GM21528 (cell line): ENCODE measurements around the gene TALDO1.
"Not testable (repeated sequence)": the region's sequence is repeated elsewhere in the genome, so short reads cannot be mapped to it uniquely, and the experiment has no call there.

Source experiments
- ATAC-seq: cut with Tn5 transposase; IDR thresholded peaks from one replicate; pipeline ENCODE4 v1.9.1; 2021; ENCODE audit warnings: mild to moderate bottlenecking, moderate library complexity; ENCODE audit not compliant: unreplicated experiment, low FRiP score

The TALDO1 gene

DNA sequence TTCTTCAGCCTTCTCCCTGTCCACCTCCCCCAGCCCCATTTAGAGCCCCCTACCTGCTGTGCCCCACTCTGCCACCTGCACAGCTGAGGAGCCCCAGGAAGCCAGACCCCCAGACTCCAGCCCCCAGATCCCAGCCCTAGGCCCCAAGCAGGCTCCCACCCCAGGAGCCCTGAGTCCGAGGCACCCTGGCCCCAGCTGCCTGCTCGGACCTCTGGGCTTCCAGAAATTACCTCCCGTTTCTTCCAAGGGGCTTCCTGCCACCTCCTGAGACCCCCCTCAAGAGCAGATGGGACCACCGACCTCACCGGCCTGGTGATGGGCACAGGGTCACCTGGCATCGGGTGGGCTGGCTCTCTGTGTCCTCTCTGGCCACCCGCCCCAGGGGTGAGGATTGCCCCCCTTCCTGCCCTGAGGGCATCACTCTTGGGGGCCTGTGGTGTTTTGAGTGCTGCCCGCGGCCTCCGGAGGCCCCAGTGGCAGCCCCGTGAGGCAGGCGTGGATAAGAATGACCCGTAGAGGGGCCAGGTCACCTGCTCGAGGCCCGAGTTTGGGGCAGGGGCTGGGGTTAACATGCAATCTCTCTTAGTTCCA is 18.3 kb upstream of the TALDO1 start:
- no peak for ATAC-seq

- ATAC-seq, result no peak
Observed at GRCh38 chr11:729492-730074, 17.7 kb upstream of the TALDO1 start.

- ATAC-seq, result no peak
Observed at GRCh38 chr11:733072-733471, 14.2 kb upstream of the TALDO1 start.

DNA sequence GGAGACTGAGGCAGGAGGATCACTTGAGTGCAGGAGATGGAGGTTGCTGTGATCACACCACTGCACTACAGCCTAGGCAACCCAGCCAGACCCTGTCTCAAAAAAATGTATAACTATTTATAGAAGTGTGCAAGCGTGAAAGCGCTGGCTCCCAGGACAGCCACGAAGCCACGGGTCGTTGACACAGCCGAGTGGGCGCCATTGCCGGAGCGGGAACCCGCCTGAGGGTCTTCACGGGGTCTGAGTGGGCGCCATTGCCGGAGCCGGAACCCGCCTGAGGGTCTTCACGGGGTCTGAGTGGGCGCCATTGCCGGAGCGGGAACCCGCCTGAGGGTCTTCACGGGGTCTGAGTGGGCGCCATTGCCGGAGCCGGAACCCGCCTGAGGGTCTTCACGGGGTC is 12.7 kb upstream of the TALDO1 start:
- not testable (repeated sequence) for ATAC-seq

- ATAC-seq, result no peak
Observed at GRCh38 chr11:737366-737765, 9.9 kb upstream of the TALDO1 start.

DNA sequence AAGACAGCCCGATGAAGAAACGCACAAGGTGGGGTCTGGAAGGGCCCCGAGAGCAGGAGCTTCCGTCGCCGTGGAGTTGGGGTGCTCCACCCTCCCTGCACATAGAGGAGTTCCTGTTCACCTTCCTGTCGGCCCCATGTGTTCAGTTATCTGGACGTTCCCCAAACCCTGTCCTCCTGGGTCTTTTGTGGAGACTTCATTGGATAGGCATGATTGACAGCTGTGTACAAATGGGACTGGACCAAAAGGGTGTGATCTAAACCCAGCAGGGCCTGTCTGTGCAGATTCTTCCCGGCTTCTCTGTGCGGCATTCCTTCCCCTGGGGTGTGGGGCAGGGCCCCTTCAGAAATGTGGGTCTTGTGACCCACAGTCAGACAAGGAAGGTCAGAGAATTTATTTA is 9.4 kb upstream of the TALDO1 start:
- not testable (repeated sequence) for ATAC-seq

DNA sequence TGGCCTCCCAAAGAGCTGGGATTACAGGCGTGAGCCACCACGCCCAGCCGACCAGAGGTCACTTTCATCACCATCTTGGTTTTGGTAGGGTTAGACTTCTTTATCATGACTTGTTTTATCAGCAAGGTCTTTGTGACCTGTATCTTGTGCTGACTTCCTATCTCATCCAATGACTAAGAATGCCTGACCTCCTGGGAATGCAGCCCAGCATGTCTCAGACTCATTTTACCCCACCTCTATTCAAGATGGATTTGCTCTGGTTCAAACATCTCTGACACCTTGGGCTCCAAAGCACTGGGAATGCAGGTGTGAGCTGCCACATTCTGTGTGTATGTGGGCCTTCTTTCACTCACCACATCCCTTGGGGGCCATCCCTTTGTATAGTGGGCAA is 5.1 kb upstream of the TALDO1 start:
- ATAC-seq, result no peak

DNA sequence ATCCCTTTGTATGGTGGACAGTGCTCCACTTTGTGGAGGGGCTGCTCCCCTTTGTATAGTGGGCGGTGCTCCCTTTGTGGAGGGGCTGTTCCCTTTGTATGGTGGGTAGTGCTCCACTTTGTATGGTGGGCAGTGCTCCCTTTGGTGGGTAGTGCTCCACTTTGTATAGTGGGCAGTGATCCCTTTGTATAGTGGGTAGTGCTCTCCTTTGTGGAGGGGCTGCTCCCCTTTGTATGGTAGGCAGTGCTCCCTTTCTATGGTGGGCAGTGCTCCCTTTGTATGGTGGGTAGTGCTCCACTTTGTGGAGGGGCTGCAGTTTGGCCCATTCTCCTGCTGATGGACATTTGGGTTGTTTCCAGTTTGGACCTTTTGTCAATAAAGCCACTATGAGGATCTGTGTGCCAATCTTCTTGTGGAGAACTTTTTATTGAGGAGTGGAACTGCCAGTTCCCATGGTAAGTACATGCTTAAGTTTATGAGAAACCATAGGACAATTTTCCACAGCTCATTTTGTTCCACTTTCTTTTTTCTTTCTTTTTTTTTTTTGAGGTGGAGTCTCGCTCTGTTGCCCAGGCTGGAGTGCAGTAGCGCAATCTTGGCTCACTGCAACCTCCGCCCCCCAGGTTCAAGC is 4.6 kb upstream of the TALDO1 start:
- no peak for ATAC-seq

- ATAC-seq, result no peak
Observed at GRCh38 chr11:745428-745827, 1.8 kb upstream of the TALDO1 start.

- ATAC-seq, result peak; percentile 8
Observed at GRCh38 chr11:746289-747157, 741 bp upstream of the TALDO1 start.

DNA sequence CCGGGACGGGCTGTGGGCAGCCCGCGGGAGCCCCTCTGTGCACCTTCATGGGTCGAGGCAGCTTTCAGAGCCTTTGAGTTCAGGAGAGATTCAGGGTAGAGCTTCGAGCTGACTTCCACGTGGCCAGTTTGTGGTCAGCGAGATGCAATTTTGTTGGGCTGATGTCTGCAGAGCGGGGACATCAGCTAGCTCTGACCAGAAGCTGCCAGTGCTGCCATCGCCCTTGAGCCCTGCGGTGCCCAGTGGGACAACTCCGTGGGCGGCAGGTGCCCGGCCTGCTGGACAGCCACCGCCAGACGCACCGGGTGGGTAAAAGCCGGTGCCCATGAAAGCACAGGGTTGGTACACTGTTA is 719 bp downstream of the TALDO1 start:
- peak; percentile 11 for ATAC-seq

DNA sequence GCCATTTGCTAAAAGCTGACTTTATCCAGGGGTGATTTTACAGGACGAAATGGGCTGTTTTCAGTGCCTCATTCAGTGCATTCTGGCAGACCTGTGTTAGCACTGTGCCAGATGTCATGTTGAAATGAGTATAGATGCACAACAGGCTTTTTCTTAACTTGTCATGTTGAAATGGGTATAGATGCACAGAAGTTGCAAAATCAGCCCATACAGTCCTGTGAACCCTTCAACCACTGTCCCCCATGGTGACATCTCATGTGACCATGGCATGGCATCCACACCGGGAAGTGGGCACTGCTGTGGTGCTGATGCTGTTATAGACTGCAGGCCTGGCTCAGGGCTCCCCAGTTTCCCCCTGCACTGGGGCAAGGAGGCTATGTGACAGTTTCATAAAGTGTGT is 2.5 kb downstream of the TALDO1 start:
- ATAC-seq, result no peak

GRCh38 chr11:760236-760635 is 13.0 kb downstream of the TALDO1 start:
- no peak for ATAC-seq

- no peak for ATAC-seq
Observed at GRCh38 chr11:761526-762108, 14.4 kb downstream of the TALDO1 start.

GRCh38 chr11:762421-763072 is 15.3 kb downstream of the TALDO1 start:
- ATAC-seq, result no peak

DNA sequence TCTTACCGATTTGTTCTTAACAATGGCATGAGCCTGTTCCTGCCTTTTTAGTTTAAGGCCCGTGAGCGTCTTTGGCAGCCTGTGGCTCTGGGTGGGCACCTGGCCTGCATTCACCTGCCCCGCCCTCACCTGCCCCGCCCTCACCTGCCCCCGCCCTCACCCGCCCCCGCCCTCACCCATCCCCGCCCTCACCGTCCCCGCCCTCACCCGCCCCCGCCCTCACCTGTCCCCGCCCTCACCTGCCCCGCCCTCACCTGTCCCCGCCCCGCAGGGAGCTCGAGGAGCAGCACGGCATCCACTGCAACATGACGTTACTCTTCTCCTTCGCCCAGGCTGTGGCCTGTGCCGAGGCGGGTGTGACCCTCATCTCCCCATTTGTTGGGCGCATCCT is 15.8 kb downstream of the TALDO1 start:
- no peak for ATAC-seq

DNA sequence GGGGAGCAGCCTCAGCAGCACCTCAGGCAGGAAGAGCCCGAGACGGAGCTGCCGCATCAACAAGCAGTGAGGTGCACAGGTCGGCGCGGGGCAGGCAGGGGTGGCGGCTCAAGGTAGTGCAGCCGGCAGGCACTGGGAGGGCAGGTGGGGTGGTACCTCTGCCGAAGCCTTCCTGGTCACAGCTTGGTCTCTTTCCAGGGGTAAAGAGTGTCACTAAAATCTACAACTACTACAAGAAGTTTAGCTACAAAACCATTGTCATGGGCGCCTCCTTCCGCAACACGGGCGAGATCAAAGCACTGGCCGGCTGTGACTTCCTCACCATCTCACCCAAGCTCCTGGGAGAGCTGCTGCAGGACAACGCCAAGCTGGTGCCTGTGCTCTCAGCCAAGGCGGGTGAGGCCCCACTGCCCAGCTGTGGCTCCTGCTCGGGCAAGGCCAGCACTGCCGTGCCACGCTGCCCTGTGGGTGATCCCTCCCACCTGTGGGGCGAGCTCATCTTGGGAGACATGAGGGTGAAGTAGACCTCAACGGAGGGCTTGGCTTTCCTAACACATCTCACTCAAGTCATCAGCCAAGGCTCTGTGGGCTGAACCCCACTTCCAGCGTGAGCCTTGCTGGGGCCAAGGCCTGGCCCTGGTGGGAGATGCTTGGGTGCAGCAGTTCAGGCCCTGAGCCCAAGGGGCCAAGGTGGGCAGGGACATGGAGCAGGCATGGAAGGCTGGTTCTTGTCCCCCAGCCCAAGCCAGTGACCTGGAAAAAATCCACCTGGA is 16.5 kb downstream of the TALDO1 start:
- no peak for ATAC-seq

- ATAC-seq, result no peak
Observed at GRCh38 chr11:764322-765024, 17.2 kb downstream of the TALDO1 start.
